Right hindlimb (tissue), 1 donor: ENCODE measurements around the gene ZNF841.
"Not testable (repeated sequence)": the region's sequence is repeated elsewhere in the genome, so short reads cannot be mapped to it uniquely, and the experiment has no call there.

Experiments
- DNase-seq: peaks from one replicate; pipeline ENCODE4 v3.0.0-alpha.2; 2018

ZNF841 gene

DNA sequence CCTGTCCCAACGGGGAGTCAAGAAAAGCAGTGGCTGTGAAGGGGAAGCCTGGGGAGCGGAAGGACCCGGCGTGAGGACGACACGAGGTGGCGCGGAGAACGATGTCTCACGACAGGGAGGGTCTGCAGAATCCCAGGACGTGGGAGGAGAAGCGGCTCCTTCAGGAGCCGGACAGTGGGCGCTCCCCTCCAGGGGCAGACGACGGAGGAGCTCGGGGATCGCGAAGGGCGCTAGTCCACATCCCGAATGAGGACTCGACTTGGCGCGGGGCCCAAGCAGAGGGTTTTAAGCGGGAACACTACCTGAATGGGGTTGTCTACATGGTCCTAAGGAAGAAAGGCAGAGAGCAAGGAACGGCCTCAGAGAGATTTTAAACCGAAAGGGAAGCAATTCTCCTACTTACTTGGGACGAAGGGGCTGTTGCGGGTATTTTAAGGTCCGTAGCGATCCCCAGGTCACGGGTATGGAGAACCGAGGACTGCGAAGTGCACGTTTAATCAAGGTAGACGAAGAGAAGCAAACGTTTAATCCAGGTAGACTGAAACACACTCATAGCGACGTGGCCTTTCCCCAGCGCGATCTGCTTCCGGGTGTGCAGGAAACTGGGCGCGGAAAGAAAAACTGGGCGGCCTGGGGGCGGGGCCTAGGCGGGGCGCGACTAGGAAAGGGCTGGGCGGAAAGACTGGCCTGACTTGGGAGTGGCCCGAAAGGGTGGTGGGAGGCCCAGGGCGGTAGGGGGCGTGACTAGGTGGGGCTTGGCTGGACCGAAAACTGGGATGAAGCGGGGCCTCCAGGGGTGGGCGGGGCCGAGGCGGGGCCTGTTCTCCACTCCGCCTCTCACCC, at the start of gene ZNF841:
Gene ZNF841, minus strand, starts transcription at position 594 of the 843 bp plus-strand sequence. CDS start 10,964 bp downstream, outside the sequence.
- peak; percentile 97 for DNase-seq

DNA sequence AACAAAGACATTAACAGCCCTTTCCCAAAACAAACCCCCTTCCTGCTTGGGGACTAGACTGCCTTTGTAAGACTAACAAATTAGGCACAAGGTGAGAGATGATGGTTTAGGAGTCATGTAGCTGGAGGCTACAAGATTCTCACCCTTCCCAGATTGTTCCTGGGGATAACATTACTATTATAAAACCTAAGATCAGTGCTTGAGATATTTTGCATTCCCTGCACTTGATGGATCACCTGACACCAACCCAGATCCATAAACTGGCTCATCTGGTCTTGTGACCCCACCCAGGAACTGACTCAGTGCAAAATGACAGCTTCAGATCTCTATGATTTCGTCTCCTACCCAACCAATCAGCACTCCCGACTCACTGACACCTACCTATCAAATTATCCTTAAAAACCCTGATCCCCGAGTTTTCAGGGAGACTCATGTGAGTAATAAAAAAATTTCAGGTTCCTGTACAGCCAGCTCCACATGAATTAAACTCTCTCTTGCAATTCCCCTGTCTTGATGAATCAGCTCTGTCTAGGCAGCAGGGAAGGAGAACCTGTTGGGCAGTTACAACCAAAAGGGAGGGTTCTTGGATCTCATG, 46.5 kb upstream of the ZNF841 start:
- no peak for DNase-seq

DNA sequence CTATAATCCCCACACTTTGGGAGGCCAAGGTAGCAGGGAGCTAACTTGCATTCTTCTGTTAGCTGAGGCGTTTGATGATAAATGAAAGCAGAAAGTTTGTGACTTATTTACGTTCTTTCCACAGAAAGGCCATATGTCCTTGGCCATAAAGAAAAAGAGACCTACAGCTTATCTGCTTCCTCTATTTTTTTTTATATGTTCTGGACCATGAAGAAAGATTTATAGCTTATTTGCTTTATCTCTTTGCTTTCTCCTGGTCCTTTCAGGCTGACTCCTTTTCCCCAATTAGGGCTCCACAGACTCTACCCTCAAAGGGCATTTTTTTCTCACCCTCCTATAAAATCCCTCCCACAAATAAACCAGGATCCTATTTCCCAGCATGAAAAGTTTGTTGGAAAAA, 45.6 kb upstream of the ZNF841 start:
- no peak for DNase-seq

DNA sequence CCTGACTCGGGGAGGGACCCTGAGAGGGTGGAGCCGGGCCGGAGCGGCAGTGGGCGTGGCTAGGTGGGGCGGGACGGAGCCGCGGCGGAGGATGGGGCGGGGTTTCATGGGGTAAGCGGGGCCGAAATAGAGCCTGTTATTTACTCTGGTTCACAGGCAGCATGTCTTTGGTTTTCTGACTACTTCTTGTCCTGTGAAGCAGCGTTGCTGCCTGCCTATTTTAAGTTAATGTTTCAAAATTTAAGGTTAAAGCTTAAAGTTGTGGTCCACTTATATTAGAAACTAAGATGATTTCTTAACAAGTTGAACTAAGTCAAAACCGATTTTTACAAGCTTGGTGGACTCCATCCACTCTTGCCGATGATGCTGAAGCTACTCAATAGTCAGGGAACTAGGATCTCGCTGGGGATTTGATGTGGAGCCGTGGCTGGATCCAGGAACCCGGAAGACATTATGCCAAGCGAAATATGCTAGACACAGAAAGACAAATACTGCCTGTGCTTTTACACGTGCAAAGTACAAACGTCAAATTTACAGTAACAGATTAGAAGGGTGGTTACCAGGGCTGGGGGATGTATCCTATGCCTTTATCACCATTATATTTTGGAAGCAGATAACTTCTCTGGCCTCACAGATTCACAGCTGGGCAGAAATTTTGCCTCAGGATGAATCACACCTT, 44.6 kb upstream of the ZNF841 start:
- no peak for DNase-seq

DNA sequence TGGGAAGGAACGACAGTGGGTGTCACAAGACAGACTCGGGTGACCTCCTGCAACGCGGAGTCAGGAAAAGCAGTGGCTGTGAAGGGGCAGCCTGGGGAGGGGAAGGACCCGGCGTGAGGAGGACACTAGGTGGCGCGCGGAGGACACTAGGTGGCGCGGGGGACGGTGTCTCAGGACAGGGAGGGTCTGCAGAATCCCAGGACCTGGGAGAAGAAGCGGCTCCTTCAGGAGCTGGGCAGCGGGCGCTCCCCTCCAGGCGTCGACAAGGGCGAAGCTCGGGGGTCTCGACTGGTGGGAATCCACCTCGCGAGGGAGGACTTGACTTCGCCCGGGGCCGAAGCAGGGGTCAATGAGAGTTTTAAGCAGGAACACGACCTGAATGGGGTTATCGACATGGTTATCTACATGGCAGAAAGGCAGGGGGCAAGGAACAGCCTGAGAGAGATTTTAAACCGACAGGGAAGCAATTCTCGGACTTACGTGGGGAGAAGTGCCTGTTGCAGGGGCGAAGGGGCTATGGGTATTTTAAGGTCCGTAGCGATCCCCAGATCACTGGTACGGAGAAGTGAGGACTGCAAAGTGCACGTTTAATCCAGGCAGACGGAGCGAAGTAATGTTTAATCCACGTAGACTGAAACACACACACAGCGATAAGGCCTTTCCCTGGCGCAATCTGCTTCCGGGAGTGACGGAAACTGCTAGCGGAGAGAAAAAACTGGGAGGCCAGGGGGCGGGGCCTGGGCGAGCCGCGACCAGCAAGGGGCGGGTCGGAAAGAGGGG, 43.9 kb upstream of the ZNF841 start, which contains the start of gene ZNF616:
Gene ZNF616, minus strand, starts transcription at position 687 of the 780 bp plus-strand sequence. CDS start 9,426 bp downstream, outside the sequence.
- peak; percentile 98 for DNase-seq

DNA sequence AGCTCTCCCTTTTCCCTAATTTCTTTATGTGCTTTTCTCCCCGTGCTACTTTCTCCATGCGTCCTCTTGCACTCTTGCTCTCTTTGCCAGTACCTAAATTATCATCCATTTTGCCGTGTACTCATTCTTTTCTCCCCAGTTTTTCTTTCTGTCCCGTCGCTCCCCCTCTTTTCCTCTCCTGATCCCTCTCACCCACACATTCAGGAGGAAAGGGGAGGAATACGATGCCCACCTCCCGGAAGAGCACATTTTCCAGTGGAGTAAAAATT, 43.4 kb upstream of the ZNF841 start:
- no peak for DNase-seq

DNA sequence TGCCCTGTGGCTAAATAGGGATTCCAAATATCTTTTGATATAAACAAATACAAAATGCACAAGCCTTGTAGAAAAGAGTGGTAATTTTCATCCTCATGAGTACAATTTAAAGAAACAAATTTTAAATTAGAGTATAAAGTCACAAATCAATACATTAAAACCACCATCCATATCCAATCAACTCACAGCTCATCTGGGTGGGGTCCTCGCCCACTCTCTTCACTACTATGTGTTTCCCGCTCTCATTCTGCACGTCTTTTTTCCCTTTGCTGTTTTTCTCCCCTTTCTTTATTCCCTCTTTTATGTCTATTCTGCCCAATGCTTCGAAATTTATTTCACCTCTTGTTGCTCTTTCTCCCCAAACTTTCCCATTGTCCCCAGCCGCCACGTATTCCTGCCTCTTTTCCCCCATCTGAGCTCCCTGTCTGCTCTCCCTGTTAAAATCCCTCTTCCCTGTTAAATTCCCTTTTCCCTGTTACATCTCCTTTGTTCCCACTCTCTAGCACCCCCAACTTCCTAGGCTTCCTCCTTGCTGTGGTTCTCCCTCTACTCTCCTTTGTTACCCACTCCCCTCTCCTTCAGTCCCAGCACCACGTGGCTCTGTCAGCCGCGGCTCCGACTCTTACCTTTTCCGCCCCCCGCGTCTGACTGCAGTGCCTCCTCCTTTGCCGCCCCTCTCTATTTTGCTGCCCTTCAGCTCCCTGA, 42.9 kb upstream of the ZNF841 start:
- peak; percentile 52 for DNase-seq

DNA sequence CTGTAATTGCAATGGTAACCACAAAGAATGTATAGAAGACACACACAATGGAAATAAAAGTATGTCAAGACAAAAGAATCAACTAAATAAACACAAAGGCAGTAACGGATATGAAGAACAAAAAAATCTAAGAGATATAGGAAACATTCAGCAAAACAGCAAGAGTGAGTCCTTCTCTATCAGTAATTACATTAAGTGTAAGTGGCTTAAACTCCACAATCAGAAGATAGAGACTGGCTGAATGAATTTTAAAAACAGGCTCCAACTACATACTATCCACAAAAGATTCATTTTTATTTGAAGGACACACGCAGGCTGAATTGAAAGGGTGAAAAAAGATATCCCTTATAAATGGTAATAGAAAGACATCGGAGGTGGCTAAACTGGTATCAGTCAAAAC, 24.7 kb upstream of the ZNF841 start:
- DNase-seq: no peak

DNA sequence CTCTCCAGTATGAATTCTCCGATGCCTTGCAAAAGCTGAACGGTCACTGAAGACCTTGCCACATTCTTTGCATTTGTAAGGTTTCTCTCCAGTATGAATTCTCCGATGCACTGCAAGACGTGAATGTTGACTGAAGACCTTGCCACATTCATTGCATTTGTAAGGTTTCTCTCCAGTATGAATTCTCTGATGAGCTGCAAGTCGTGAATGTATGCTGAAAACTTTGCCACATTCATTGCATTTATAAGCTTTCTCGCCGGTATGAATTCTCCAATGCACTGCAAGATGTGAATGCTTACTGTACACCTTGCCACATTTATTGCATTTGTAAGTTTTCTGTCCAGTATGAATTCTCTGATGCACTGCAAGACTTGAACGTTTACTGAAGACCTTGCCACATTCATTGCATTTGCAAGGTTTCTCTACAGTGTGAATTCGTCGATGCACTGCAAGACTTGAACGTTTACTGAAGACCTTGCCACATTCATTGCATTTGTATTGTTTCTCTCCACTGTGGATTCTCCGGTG, 20.0 kb upstream of the ZNF841 start:
- no peak for DNase-seq

DNA sequence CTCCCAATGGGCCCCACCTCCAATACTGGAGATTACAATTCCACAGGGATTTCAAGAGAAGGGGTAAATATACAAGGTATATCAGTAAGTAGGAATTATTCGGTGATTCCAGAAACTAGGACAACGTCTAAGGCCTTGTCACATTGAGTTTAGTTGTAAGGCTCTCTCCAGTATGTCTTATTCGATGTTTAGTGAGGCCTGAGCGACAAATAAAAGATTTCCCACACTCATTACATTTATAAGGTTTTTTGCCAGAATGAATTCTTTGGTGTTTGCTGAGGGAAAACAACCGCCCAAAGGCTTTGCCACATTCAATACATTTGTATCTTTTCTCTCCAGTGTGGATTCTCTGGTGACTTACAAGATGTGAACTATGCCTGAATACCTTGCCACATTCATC, 19.1 kb upstream of the ZNF841 start:
- DNase-seq: no peak

DNA sequence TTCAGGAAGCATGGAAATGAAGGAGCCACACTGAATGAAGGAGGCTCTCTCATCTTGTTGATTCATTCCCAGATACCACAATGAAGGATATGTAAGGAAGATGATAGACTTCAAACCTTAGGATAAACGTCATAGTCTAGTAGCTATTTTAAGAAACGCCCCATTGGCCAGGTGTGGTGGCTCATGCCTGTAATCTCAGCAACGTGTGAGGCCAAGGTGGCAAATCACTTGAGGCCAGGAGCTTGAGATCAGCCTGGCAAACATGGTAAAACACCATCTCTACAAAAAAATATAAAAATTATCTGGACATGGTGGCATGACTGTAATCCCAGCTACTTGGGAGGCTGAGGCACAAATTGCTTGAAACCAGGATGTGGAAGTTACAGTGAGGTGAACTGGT, 17.1 kb upstream of the ZNF841 start:
- no peak for DNase-seq

DNA sequence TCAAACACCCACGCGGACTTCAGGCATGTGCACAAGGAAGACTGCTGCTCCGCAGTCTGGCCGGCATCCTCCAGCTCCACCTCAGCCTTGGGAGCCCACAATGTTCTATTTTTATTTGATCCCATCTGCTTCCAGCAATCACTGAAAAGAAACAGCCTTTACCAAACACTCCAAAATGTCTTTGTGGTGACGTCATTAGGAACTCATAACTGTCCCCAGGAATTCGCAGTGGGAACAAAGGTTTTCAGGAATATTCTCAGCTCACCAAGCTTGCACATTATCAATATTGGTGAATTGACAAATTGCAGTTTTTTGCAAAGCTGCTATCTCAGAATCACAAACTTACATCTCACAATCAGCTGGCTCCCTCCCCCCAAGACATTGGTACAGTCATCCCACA, 15.2 kb upstream of the ZNF841 start:
- DNase-seq: no peak

DNA sequence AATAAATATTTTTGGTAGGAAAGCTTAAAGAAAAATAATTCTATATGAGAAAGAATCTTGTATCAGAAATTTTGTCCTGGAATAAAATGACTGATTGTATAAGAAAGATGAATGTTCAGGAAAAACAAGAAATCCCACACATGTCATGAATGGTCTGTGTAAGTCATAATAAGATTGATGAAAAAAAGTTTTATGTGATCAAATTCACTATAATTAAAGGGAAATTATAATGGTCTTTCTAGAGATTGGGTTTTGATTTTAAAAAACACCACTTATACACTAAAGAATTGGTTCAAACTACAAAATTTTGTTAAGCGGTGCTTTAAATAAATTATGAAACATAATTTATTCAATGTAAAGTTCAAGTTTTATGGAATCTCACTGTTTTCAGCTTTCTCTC, 7.2 kb upstream of the ZNF841 start:
- no peak for DNase-seq

DNA sequence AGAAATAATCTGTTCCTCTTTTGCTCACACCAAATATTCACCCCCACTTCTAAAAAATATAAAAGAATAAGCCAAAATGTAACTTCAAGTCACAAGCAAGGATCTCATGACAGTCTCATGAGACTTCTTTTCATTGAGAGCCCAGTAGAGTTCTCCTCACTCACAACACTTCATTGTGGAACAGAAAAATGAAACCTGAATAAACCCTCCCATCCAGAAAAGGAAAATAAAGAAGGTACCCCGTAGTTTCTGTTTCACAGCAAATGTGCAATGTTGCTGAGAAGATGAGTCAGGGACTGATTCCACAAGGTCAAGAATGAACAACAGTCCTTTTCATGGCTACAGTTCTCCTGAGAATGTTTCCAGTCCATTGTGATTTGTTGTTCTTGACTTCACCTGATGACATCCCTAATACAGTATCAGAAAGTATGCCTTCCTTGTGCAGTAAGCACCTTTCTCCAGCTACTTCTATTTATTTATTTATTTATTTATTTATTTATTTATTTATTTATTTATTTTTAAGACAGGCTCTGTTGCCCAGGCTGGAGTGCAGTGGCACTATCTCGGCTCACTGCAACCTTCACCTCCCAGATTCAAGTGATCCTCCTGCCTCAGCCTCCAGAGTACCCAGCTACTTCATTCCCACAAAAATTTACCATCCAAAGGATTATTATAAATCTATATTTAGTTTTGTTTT, 6.4 kb upstream of the ZNF841 start:
- DNase-seq: no peak

DNA sequence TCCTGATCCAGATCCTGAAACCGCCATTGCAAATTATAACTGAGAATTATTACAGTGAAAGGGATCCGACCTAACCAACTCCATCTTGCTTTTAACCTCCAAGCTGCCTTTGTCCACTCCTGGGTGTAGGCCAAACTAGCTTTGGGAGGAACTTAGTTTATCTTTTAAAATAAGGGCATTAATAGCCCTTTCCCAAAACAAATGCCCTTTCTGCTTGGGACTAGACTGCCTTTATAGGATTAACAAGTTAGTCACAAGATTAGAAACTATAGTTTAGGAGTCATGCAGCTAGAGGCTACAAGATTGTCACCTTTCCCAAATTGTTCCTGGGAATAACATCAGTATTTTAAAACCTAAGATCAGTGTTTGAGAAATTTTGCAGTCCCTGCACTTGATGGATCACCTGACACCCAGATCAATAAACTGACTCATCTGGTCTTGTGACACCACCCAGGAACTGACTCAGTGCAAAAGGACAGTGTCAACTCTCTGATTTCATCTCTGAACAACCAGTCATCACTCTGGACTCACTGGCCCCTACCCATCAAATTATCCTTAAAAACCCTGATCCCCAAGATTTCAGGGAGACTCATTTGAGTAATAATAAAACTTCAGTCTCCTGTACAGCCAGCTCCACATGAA, 4.1 kb upstream of the ZNF841 start:
- no peak for DNase-seq

DNA sequence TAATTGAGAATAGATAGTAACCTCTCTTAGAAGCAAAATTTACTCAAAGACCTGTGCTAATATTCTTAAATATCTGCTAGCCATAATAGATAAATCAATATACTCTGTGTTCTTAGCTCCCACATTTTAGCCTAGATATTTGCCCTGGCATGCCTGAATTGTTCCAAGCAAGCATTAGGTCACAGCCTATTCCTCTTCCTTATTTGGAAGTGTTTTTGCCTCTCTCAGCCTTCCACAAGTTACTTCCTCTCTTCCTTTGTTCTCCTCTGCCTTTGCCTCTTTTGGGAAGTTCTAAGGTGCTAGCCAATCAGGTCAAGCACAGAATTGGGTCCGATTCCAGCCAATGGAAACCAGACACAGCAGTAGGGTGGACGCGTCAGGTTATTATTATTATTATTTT, 851 bp upstream of the ZNF841 start:
- not testable (repeated sequence) for DNase-seq

DNA sequence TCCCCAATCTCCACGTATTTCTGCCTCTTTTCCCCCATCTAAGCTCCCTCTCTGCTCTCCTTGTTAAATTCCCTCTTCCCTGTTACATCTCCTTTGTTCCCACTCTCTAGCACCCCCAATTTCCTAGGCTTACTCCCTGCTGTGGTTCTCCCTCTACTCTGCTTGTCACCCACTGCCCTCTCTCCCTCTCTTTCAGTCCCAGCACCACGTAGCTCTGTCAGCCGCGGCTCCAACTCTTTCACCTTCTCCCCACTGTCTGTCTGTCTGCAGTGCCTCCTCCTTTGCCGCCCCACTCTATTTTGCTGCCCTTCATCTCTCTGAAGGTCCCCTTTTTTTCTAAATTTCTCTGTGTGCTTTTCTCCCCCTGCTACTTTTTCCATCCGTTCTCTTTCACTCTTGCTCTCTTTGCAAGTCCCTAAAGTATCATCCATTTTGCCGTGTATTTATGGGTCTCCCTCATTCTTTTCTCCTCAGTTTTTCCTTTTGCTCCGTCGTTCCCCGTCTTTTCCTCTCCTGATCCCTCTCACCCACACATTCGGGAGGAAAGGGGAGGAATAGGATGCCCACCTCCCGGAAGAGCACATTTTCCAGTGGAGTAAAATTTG, 937 bp downstream of the ZNF841 start:
- no peak for DNase-seq

DNA sequence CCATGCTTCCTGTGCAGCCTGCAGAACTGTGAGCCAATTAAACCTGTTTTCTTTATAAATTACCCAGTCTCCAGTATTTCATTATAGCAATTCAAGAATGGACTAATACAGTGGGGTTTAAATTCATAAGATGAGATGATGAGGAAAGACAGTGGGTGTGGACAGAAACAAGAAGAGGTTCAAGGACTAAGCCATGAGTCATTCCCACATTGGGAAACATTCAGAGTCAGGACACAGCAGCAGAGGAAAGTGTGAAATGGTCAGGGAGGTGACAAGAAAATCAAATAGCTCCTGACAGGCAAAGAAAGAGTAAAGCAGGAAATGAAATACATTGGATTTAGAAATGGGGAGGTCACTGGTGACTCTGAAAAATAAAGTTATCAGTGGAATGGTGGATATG, 9.1 kb downstream of the ZNF841 start:
- no peak for DNase-seq

DNA sequence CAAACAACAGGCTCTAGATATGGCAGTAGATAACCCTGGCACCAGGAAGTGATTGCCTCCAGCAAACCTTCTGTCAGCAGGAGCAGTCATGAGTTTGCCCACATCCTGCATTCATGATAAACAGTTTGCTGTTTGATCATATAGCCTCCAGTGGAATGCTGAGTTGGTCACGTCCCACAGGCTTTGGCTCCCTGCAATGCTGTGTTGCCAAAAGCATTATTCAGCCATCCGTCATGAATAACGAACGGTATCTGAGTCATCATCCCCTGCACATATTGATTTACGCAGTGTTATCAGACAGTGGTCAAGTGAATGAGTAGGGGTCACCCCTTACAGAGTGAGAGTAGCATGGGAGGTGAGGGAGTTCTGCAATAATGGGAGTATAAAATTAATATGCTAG, 25.1 kb downstream of the ZNF841 start:
- no peak for DNase-seq

DNA sequence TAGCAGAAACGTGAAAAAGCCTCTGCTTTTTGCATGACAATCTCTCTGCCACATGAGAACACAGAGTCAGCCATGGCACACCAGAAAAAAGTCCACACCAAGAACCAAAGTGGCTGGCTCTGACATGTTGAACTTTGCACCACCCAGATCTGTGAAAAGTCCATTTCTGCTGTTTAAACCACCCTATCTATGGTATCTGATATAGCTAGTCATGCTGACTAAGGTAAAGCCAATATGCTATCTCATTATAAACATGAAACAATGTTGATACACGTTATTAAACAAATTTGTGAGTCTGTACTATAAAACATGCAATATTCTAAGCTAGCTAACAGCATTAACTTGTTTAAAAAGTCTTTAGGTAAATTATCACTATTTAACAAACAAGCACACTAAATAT, 25.9 kb downstream of the ZNF841 start:
- no peak for DNase-seq
